Right lobe of liver (tissue), 4 donors: ENCODE results near the gene SLC4A11.

Experiments
- CTCF ChIP-seq, 4 donors: fragments of 200-600 bp in 3 of 4; fragments of 450-650 bp in 1 of 4; IDR thresholded peaks; one replicate each; pipeline versions ENCODE4 v1.5.1 to v1.8.0; 2016 to 2022; ENCODE audit warnings: antibody characterized with exemption in 4 of 4, mild to moderate bottlenecking in 2 of 4
- POLR2A ChIP-seq: fragments of 450-650 bp; IDR thresholded peaks from one replicate; pipeline ENCODE4 v1.6.1; 2017; ENCODE audit warnings: antibody characterized with exemption, mild to moderate bottlenecking
- donor health status: DM: no; HTN: no; CAD: no.
- donor health status: DM: no; HTN: no; CAD: no.
- donor health status: DM: no; HTN: yes; CAD: no.

GRCh38 chr20:3226093-3226492 lies 12.9 kb downstream of the SLC4A11 start:
- TF ChIP-seq CTCF (IDR thresholded peaks at IDR 0.05) = no peak
- no peak for TF ChIP-seq POLR2A
